SK-N-MC (cell line): Measurements from ENCODE around the gene KIAA2012.

ENCODE experiments used
- EZH2 ChIP-seq: fragments of 200-600 bp; sonication (generic); IDR thresholded peaks from one replicate; pipeline ENCODE4 v1.6.1; 2017; ENCODE audit warnings: antibody characterized with exemption
- POLR2AphosphoS5 ChIP-seq: IDR thresholded peaks from 2 replicates; pipeline ENCODE4 v1.6.1; 2012; ENCODE audit warnings: mild to moderate bottlenecking, low read depth, low read length, borderline replicate concordance

- TF ChIP-seq EZH2, result no peak
- no peak for TF ChIP-seq POLR2AphosphoS5
Measured at GRCh38 chr2:202203348-202203747, 130.3 kb downstream of the KIAA2012 start.
